8988T (cell line): ENCODE results near the gene RALGPS1.

Source experiments
- DNase-seq: peaks from one replicate; pipeline ENCODE4 v3.0.0; 2011

The RALGPS1 gene

DNA sequence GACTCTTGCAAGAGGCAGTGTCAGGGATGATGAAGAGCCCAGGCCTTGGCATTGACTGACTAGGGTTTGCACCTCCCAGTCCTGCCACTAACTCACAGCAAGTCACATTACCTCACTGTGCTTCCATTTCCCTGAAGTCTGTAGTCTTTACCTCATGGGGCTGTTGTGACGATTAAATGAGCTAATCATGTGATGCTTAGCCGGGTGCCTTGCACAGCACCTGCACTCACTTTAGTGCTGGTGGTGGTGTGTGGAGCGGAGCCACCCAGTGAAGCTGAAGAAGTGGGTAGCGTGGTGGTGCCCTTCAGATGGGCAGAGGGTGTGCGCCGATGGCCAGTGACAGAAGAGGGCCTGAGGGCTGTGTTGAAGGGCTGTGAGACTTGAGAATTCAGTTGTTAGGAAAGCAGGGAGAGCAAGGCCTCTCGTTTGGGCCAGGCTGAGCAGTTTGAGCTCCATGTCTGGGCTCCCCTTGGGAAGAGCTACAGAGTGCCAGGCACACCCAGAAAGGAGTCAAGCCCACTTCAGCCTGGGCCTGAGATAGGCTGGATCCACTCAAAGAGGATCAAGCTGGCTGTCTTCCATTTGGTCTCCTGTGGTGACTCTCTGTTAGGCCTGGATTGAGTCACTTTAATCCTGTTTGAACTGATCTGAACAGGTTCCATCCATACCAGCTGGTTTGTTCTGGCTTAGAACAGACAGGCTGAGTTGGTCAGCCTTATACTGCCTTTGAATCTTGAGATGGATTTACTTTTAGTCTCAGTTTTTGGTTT, 42.5 kb downstream of the RALGPS1 start:
- DNase-seq = no peak

DNA sequence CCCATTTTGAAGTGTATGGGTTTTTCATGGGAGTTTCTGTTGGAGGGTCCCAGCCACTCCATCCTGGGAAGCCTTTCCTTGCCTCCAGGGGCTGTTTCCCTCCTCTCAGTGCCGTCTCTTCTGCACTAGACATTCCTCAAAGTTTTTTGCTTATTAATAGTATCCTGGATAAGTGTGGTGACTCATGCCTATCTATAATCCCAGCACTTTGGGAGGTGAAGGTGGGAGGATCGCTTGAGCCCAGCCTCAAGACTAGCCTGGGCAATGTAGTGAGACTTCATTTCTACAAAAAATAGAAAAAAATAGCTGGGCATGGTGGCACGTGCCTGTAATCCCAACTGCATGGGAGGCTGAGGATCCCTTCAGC, 43.1 kb downstream of the RALGPS1 start:
- no peak for DNase-seq

DNA sequence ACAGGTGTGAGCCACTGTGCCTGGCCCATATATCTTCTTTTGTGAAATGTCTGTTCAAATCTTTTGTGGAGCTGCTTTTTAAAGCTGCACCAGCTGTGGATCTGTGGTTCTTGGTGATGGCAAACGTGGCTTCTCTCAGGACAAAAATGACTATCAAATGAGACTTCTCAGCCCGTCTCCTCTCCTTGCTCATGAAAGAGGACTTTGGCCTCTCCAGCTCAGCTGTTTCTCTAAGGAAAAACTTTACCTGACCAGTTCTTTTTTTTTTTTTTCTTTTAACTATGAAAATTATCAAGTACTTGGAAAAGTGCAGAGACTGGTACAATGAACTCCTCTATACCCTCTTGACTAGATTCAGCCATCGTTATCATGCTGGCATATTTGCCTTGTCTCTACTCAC, 44.8 kb downstream of the RALGPS1 start:
- DNase-seq = no peak

DNA sequence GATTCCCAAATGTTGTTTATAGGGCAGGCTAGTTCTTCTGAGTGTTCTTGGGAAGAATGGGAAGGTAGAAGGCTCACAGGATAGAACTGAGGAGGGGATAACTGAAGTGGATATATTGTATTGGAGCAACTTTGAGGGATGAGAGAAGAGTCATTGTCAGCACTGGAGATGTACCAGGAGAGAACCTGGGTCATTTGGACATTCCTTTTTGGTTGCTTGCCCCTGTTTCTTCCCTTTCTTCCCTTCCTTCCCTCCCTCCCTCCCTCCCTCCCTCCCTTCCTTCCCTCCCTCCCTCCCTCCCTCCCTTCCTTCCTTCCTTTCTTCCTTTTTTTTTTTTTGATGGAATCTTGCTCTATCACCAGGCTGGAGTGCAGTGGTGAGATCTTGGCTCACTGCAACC, 45.3 kb downstream of the RALGPS1 start:
- no peak for DNase-seq

DNA sequence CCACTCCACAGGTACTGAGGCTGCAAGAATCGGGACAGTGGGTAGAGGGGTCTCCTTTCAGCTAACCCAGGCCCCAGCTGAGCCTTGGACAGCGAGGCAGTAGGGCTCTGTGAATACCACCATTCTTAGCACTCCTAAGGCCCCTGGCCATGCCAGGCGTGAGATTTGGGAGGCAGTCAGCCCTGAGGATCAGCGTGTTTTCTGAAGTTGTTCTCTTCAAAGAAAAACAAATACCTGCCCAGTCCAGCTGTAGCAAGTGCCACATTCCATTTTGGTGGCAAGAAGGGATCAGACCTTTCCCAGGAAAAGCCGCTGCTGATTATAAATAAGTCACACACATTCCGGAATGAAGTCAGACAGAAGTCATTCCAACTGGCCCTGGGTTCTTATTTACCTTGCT, 47.8 kb downstream of the RALGPS1 start:
- no peak for DNase-seq

DNA sequence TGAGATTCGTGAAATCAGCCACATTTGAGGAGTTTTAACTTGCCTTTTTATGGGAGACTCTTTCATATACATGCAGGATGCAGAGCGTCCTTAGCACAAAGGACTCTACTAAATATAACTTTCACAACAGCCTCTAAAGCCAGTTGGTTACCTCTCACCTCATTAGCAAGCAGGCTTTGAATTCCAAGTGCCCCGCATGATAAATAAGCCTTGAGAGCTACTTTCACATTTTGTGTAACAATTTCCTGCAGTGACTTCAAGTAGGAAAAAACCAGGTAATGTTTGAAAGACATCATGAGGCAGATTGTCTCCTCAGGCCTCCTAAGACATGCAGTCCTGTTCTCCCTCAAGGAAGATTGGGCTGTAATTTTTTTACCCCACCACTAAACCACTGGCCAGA, 50.5 kb downstream of the RALGPS1 start:
- no peak for DNase-seq

DNA sequence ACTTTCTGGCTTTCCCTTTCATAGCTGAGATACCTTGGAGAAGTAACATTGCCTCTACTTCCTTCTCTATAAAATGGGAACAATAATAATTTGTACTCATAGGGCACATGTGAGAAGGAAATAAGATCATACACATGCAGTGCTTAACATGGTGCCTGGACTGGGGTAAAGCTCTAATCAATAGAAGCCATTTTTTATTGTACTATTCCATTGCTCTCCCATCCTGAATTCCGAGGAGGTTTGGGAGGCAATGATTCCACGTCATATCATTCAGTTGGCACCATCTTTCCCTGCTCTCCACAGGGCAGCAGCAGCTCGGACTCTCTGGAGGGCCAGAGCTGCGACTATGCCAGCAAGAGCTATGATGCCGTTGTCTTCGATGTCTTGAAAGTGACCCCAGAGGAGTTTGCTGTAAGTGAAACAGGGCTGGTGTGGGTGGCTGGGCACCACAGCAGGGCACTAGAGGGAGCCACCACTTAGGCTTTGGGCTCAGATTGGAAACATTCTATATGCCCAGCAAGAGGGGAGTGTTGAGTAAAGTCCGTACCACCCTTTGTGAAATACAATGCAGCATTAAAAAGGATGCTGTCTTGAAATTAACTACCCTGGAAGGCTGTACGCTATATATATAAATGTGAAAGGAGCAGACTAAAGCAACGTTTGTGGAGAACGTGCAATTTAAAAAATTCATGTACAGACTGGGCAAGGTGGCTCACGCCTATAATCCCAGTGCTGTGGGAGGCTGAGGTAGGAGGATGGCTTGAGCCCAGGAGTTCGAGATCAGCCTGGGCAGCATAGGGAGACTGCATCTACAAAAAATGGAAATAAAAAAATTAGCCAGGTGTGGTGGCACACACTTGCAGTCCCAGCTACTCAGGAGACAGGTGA, 51.2 kb downstream of the RALGPS1 start:
- DNase-seq = peak; percentile 61

DNA sequence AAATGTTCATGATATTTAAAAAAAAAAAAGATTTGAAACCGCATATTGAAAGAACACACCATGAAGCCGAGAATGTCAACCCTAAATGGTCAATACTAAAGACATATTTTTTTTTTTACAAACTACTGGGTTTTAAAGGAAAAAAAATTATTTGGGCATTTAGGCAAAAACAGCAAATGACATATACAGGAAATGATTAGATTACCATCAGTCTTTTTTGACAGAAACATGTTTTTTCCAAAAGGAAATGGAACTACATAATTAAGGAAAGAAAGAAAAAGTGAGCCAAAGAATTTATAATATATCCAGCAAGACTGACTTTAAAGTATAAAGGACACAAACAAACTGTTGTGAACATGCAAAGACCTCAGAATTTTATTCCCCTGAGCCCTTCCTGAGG, 56.7 kb downstream of the RALGPS1 start:
- DNase-seq = no peak

DNA sequence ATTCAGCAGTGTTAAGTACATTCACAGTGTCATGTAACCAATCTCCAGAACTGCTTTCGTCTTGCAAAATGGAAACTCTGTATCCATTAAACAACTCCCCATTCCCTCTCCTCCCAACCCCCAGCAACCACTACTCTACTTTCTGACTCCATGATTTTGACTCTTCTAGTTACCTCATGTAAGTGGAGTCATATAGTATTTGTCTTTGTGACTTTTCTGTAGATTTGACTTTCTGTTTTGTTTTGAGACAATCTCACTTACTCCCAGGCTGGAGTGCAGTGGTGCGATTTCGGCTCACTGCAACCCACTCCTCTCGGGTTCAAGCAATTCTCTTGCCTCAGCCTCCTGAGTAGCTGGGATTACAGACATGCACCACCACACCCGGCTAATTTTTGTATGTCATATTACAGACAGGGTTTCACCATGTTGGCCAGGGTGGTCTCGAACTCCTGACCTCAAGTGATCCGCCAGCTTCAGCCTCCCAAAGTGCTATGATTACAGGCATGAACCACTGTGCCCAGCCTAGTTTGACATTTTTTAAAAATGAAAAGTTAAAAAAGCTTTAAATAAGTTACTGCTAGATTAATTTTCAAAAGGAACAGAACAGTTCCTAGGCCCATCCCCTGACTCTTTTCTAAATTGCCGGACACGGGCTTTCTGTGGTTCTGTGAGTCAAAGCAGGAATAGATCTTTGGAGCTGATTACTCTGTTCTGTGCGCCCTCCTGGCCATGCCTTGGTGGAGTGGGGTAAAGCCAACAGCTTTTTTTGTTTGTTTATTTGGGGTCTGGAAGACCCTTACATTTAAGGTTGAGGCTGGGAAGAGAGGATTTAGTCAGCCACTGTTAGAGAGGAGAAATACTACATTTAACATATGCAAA, 59.3 kb downstream of the RALGPS1 start:
- DNase-seq = no peak

DNA sequence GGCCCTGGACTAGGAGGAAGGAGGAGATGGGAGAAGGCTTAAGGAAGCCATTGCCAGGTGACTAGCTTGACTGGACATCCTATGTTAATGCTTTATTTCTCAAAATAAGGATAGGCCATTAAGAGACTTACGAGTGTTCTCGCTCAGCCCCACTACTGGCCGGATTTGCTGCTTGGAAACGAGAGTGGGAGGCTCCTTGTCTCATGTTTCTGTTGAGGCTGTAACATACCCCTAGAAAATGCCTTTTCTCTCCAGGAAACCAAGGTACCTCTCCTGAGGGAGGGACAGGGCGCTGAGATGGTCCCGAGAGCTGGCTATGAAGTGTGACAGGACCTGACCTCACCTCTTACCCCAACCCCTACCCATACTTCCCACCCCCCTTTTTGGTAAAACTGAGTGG, 60.0 kb downstream of the RALGPS1 start:
- DNase-seq = no peak

DNA sequence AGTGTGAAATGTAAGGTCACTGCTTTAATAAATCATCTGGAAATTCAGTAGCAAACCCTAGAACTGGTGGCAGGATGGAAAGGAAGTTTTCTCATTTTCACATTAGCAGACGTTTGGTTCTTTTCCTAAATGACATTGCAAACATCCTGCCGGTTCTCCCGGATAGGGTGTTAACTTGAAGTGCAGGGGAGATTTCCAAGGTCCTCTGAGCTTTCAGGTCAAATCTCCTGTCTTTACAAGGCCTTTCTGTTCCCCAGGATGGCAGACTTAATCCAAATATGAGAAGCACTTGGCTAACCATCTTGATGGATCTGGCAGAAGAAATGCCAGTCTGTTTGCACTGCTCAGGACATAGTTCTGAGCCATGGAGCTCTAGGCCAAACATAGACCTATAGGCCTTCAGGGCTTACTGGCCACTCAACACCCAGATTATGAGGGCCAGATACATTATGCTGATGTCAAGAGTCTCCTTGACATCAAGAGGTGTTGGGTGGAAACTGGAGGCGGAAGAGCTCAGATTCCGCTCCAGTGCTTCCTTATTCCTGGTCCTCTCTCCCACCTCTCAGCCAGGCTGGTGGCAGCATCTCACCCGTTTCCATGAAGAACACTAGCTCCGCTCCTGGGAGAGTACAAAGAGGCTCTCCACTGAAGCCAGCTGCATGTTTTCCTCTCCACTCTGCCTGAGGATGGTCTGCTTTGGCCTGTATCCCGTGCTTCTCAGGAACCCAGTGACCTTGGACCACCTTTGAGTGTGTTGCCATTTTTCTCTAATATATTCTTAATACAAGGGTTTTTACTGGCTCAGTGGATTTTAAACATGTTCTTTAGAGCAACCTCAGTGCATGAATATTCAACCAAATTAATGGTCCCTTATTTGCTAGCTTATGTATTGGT, 61.0 kb downstream of the RALGPS1 start:
- DNase-seq = no peak

DNA sequence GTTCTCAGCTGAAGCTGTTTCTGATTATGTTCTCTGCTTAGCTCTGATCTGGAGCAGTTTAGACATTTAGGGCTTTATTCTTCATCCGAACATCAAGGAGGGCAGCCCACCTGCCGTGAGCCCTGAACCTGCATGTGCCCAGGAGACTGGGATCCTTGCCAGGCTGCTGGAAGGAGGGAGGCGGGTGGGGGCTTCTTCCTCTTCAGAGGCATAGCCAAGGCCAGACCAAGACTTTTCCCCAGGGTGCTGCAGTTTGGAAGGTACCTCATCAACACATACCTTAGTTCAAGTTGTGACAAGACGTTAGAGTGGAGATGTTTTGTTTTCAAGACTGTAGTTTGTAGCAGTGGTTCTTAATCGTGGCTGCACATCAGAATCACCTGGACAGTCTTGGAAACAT, 64.9 kb downstream of the RALGPS1 start:
- DNase-seq = no peak

DNA sequence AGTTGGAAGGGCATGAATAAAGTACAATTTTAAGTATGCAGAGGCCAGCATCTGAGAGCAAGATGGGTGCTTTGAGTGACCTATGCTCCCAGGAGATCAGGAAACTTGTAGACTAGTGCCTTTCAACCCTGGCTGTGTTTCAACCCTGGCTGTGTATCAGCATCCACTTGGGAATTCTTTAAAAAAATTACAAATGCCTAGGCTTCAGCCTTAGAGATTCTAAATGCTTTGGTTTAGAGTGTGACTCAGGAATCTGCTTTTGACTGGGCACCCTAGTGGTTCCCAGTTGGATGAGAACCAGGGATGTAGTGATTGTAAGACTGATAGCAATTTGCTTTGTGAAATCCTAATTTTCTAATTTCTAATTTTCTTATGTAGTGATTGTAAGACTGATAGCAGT, 65.6 kb downstream of the RALGPS1 start:
- no peak for DNase-seq

DNA sequence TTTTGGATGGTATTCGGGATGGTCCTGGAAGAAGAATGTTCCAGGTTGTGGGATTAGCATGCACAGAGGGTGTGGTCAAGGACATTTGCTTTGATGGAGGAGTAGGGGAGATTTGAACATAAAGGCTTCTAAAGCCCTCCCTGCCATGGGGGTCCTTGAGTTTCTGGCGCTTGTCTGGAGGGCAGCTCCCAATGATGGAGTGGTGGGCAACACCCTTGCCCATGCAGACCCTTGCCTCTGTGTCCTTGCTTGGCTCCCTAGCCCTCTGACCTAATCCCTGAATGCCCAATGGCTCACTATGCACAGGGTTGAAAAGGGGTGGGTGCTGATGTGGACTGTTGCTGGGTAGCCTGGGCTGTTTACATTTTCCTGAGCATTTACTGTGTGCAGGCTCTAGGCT, 66.6 kb downstream of the RALGPS1 start:
- no peak for DNase-seq

DNA sequence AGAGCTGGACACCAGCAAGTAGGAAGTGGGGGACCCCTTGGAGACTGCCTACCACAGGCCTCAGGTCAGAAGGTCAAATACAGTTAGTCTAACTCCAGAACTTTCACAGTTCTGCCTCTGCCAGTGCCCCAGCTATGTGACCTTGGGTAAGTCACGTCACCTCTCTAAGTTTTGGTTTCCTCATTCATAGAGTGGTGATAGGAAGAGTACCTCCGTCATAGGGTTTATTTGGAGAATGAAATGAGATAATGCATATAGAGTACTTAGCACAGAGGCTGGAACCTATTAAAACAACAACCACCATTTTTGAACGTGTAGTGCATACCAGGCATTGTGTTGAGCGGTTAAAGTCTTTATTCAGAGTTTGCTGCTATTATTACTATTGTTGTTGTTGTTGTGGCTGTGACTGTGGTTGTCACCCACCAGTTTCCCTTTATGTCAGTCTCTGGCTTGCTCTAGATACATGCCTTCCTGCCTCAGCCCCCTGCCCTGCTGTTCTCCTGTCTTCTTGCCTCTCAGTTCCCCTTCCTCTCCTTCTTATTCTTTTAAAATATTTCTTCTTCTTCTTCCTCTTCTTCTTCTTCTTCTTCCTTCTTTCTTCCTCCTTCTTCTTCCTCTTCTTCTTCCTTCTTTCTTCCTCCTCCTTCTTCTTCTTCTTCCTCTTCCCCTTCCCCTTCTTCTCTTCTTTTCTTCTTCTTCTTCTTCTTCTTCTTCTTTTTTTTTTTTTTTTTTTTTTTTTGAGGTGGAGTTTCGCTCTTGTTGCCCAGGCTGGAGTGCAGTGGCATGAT, 67.8 kb downstream of the RALGPS1 start:
- DNase-seq = no peak

DNA sequence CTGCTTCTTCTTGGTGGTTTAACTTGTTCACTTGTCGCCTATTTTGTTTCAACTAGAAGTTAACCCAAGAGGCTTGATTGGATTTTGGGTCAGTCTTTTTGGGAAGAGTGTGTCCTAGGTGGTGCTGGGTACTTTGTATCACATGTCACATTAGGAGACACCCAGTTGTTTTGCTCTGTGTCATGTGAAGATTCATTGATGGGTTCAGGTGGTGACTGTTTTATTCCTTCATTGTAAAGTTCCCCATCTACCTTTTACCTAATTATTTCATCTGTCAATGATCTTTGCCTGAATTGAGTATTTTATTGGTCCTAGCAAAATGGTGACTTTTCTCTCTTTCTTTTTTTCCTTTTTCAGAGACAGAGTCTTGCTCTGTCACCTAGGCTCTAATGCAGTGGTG, 69.2 kb downstream of the RALGPS1 start:
- DNase-seq = no peak

DNA sequence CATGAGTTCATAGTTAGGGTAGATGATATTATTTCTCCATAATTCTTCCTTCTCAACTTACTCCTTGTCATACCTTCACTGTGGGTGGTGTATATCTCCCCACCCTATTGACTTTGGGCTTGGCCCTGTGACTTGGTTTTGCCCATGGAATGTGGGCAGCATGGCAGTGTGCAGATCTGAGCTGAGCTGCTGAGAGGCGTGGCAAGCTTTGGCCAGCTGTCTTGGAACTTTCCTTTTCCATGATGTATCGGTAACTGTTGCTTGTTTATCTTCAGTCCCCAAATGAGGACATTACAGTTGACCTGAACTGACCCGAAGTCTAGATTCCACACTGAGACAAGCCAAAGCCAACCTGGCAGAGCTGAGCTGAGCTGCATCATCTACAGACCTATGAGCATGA, 70.4 kb downstream of the RALGPS1 start:
- no peak for DNase-seq

DNA sequence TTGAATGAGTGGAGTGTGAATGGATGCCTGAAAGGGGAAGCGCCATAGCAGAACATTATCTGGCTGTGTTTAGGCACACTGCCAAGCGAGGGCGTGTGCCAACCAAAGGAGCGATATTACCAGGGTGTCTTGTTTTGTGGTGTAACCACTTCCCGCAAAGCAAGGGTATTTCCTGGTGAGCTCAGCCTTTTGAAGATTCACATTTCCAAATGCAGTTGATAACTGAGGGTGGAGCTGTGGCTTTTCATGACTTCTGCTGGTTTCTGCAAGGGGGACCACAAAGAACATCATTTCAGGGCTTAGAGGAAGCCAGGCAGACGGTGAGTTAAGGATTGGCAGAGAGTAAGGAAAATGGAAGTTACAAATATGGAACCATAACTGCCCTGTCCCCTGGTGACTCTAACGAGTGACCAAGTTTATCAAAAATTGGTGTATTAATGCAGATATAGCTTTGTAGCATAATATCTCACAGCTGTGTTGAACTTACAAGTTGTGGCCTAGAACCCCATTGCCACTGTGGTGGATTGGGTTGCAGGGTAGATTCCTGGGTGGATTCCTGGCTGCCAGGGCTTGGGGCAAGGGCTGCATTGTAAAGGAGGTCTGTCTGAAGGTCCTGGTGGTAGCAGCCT, 71.4 kb downstream of the RALGPS1 start:
- DNase-seq = peak; percentile 29

DNA sequence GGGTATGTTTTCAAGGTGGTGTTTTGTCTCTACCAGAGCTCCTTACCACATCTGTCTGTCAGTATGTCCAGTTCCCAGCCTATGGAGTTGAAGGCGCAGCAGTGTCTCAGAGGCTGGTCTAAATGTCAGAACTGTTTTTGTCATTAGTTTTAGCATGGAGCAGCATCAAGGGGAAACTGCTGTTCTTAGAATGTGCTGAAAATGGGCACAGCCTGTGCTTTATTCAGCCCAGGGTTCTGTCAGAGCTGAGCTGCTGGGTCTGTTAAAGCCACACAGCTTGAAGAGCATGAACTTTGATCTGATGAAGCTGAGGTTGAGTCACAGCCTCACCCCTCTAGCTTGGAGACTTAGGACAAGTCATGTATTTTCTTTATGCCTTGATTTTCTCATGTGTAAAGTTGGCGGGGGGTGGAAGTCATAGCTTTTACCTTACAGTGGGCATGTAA, 71.9 kb downstream of the RALGPS1 start:
- no peak for DNase-seq

DNA sequence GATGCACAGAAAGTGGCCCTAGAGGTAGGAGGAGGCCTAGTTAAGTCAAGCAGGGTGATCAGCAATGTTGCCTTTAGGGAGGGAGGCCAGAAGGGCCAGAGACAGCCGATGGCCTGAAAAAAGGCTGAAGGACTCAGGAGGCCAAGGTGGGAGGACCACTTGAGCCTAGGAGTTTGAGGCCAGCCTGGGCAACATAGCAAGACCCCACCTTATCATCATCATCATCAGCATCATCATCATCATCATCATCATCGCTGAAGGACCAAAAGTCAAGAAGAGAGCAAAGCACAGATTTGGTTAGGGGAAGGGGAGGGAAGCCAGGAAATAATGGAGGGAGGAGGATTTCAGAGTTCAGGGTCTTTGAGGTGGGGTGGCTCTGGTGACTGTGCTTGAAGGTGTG, 74.3 kb downstream of the RALGPS1 start:
- no peak for DNase-seq
